Mesendoderm (in vitro differentiated cells): ENCODE measurements around the gene RNF175.

Experiments used
- DNase-seq: peaks from one replicate; pipeline ENCODE4 v3.0.0; 2013
- H2AK5ac ChIP-seq: 2 replicates; pipeline ENCODE4 v1.6.1; 2013; ENCODE audit warnings: low read length, inconsistent platforms
- H2BK120ac ChIP-seq: 2 replicates; pipeline ENCODE4 v1.6.1; 2013; ENCODE audit warnings: low read depth, mild to moderate bottlenecking, low read length, moderate library complexity, mixed read lengths
- H2BK15ac ChIP-seq: replicated peaks from 2 replicates; pipeline ENCODE4 v1.6.1; 2013; ENCODE audit warnings: low read depth, mild to moderate bottlenecking, moderate library complexity
- H2BK5ac ChIP-seq: 2 replicates; pipeline ENCODE4 v1.6.1; 2013; ENCODE audit warnings: low read length, inconsistent platforms
- H3K18ac ChIP-seq: 2 replicates; pipeline ENCODE4 v1.6.1; 2013; ENCODE audit warnings: mild to moderate bottlenecking, low read length, mixed read lengths
- H3K23ac ChIP-seq: one replicate; pipeline ENCODE4 v1.6.1; 2013; ENCODE audit warnings: low read length
- H3K27ac ChIP-seq: 2 replicates; pipeline ENCODE4 v1.5.1; 2013; ENCODE audit warnings: low read depth, mild to moderate bottlenecking, inconsistent platforms, low read length, moderate library complexity
- H3K27me3 ChIP-seq: 2 replicates; pipeline ENCODE4 v1.6.1; 2013; ENCODE audit warnings: low read length, control low read depth, mild to moderate bottlenecking, inconsistent platforms; ENCODE audit not compliant: insufficient read depth, poor library complexity
- H3K36me3 ChIP-seq: 2 replicates; pipeline ENCODE4 v1.6.1; 2013; ENCODE audit warnings: low read length, inconsistent platforms; ENCODE audit not compliant: control insufficient read depth, insufficient read depth
- H3K4ac ChIP-seq: one replicate; pipeline ENCODE4 v1.6.1; 2013; ENCODE audit warnings: low read depth, mild to moderate bottlenecking, low read length, moderate library complexity
- H3K4me1 ChIP-seq: 2 replicates; pipeline ENCODE4 v1.6.1; 2013; ENCODE audit warnings: low read depth, low read length, inconsistent platforms; ENCODE audit not compliant: control insufficient read depth
- H3K4me2 ChIP-seq: 2 replicates; pipeline ENCODE4 v1.6.1; 2013; ENCODE audit warnings: low read length
- H3K4me3 ChIP-seq: 2 replicates; pipeline ENCODE4 v1.5.1; 2013; ENCODE audit warnings: mild to moderate bottlenecking, low read length
- H3K56ac ChIP-seq: one replicate; pipeline ENCODE4 v1.6.1; 2013; ENCODE audit warnings: low read length
- H3K79me1 ChIP-seq: 2 replicates; pipeline ENCODE4 v1.6.1; 2013; ENCODE audit warnings: low read length, inconsistent platforms
- H3K79me2 ChIP-seq: 2 replicates; pipeline ENCODE4 v1.6.1; 2013; ENCODE audit warnings: mild to moderate bottlenecking, low read length; ENCODE audit not compliant: control insufficient read depth, insufficient read depth
- H3K9ac ChIP-seq: 2 replicates; pipeline ENCODE4 v1.6.1; 2013; ENCODE audit warnings: low read length, inconsistent platforms
- H4K5ac ChIP-seq: one replicate; pipeline ENCODE4 v1.6.1; 2013; ENCODE audit warnings: low read length
- H4K8ac ChIP-seq: one replicate; pipeline ENCODE4 v1.6.1; 2013; ENCODE audit warnings: low read depth, mild to moderate bottlenecking, control low read depth, low read length, moderate library complexity
- WGBS: extraction: QIAGEN DNeasy Blood & Tissue Kit; methylation state at CpG from one replicate; pipeline ENCODE4 v1.1.7; 2013; ENCODE audit warnings: low lambda C conversion rate, missing lambda C conversion rate; ENCODE audit not compliant: insufficient coverage; ENCODE audit errors: extremely low coverage; 5-methylcytosine and 5-hydroxymethylcytosine counted together

Gene RNF175

DNA sequence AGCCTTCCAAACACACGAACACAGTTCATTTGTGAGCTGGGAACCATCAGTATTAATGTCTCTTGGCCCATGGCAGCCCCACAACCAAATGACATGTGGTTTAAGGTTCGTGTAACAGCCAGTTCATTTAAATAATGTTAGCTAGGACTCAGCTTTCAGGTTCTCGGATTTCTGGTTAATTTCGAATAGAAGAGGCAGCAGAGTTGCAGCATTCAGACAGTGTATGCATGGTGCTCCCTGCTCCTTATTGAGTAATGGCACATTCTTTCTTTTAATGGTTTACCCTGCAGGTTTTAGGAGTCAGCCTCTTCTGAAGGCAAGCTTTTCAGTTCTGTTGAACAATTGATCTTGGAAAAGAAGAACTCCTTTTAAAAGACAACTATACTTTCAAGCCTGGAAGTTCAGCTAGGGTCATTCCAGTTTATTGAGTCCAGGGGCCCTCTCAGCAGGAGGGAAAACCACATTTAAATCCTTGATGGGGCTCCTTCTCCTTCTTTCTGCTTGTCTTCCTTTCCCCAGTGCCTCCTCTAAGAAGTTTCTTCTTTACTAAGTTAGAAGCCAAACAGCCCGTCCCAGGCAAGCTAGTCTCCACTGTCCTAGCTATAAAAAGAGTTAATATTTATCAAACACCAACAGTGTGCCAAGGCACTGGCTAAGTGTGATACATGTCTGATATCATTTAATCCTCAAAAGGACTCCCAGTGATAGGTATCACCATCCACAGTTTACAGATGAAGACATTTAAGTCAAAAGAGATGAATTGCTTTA, 5.0 kb upstream of the RNF175 start:
- no peak overlapping the region for H3K27ac ChIP-seq
- H3K18ac ChIP-seq = no peak overlapping the region

DNA sequence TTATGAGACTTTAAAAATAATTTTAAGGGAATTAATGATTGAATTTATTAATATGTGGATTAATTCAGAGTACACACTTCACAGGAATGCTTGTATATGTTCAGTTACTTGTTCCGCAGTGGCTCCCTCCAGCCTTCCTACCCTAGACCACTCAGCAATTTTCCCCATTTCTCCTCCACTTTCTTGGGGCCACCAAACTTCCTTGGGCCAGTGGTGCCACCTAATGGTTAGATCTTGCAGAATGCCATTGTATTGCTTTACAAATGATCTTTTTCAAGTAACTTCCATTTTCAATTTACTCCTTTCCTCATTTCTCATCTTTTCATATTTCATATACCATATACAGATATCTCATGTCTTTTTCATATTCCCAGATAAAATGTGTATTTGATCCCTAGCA, 3.6 kb upstream of the RNF175 start:
- H4K5ac ChIP-seq = no peak overlapping the region
- no peak overlapping the region for H3K27ac ChIP-seq
- H2BK5ac ChIP-seq = no peak overlapping the region
- H3K4me2 ChIP-seq = no peak overlapping the region
- no CpG with 5 or more reads among the region's 1 CpG for WGBS
- H3K4ac ChIP-seq = no peak overlapping the region
- no peaks in the 10 kb centered on the region for H3K27me3 ChIP-seq
- H3K36me3 ChIP-seq = no peaks in the 10 kb centered on the region
- no peak overlapping the region for H3K18ac ChIP-seq
- no peak overlapping the region for H3K23ac ChIP-seq
- peak; percentile 63 for DNase-seq
- H3K9ac ChIP-seq = no peak overlapping the region
- no peak overlapping the region for H2BK120ac ChIP-seq
- no peaks in the 10 kb centered on the region for H3K79me1 ChIP-seq
- H3K56ac ChIP-seq = no peak overlapping the region
- H2AK5ac ChIP-seq = no peak overlapping the region
- no peak overlapping the region for H4K8ac ChIP-seq
- no peaks in the 10 kb centered on the region for H3K79me2 ChIP-seq
- H2BK15ac ChIP-seq = no peak overlapping the region
- no peak overlapping the region for H3K4me3 ChIP-seq
- peaks cover 7% of the 10 kb centered on the region for H3K4me1 ChIP-seq

More for the DNA sequence above, 5.0 kb upstream of the RNF175 start:
- H3K56ac ChIP-seq = no peak overlapping the region
- H4K5ac ChIP-seq = no peak overlapping the region
- DNase-seq = no peak
- H3K79me1 ChIP-seq = no peaks in the 10 kb centered on the region
- H3K36me3 ChIP-seq = no peaks in the 10 kb centered on the region
- H3K79me2 ChIP-seq = no peaks in the 10 kb centered on the region
- no peak overlapping the region for H2BK5ac ChIP-seq
- H2BK120ac ChIP-seq = no peak overlapping the region
- H3K9ac ChIP-seq = no peak overlapping the region
- H3K23ac ChIP-seq = no peak overlapping the region
- WGBS = no CpG with 5 or more reads among the region's 5 CpGs
- H2BK15ac ChIP-seq = no peak overlapping the region
- peaks cover 6% of the 10 kb centered on the region for H3K4me1 ChIP-seq
- H3K4ac ChIP-seq = no peak overlapping the region
- H4K8ac ChIP-seq = no peak overlapping the region
- H2AK5ac ChIP-seq = no peak overlapping the region
- no peak overlapping the region for H3K4me3 ChIP-seq
- no peaks in the 10 kb centered on the region for H3K27me3 ChIP-seq
- H3K4me2 ChIP-seq = no peak overlapping the region

DNA sequence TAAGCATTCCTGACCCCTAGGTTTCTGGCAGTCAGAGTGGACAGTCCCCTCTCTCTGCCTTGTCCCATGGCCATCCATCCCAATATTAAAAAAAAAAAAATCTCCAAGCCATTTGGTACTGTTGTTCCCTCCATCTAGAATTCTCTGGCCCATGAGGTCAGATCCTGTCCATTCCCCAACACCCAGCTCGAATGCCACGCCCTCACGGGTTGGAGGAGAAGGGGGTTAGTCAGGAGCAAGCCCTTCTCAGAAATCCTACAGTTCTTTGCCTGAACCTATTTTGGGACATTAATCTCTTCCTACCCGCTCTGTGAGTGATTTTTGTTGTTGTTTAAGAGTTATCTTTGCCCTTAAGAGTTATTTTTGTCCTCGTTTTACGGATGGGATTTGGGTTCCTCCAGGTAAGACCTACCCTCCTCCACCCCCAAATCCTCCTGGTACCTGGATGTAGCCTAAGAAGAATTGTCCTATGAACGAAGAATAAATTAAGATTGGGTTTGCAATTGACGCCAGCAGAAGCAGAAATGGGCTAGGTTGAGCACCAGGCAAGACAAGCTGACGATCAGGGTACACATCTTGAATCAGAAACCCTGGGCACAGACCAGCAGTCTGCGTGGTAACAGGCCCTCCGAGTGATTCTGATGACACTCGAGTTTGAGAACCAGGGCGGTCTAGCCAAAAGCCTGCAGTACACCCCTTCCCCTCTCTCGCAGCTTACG, 977 bp downstream of the RNF175 start:
- Histone ChIP-seq H2BK5ac (no peak overlapping the region), H3K23ac (no peak overlapping the region), H2BK120ac (no peak overlapping the region), H3K4ac (no peak overlapping the region), H3K27ac (no peak overlapping the region), H3K18ac (no peak overlapping the region), H3K36me3 (no peaks in the 10 kb centered on the region), H4K8ac (no peak overlapping the region), H3K9ac (peak overlapping the region; percentile 74), H3K4me2 (peak overlapping the region; percentile 34), H4K5ac (no peak overlapping the region), H2BK15ac (no peak overlapping the region), H3K79me1 (peaks cover 2% of the 10 kb centered on the region), H3K56ac (peak overlapping the region; percentile 87), H3K4me3 (peak overlapping the region; percentile 48), H3K79me2 (no peaks in the 10 kb centered on the region), H3K4me1 (peaks cover 16% of the 10 kb centered on the region), H2AK5ac (no peak overlapping the region), H3K27me3 (no peaks in the 10 kb centered on the region)
- peak; percentile 62 for DNase-seq
- no CpG with 5 or more reads among the region's 15 CpGs for WGBS

DNA sequence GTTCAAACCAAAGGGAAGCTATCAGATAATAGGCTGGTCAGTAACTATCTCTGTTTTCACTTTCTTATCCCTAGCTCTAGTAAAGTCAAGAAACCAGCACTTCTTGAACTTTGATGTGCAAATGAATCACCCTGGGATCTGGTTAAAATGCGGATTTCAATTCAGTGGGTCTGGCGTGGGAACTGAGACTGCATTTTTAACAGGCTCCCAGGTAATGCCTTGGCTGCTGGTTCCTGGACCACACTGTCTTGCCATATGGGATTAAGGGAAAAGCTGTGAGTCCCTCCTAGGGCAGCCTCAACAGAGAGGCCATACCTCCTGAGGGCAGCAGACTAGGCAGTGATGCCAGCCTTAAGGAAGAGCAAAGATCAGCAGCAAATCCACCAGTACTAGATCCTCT, 1.7 kb downstream of the RNF175 start:
- Histone ChIP-seq H3K4ac (no peak overlapping the region), H3K36me3 (no peaks in the 10 kb centered on the region), H3K79me1 (peaks cover 2% of the 10 kb centered on the region), H2AK5ac (no peak overlapping the region), H3K4me1 (peaks cover 16% of the 10 kb centered on the region), H3K56ac (peak overlapping the region; percentile 22), H4K5ac (no peak overlapping the region), H2BK15ac (no peak overlapping the region), H3K27me3 (no peaks in the 10 kb centered on the region), H3K9ac (no peak overlapping the region), H3K4me3 (no peak overlapping the region), H3K23ac (no peak overlapping the region), H3K27ac (no peak overlapping the region), H3K4me2 (peak overlapping the region; percentile 5), H2BK120ac (no peak overlapping the region), H2BK5ac (no peak overlapping the region), H4K8ac (no peak overlapping the region), H3K79me2 (no peaks in the 10 kb centered on the region), H3K18ac (no peak overlapping the region)
- WGBS = no CpG with 5 or more reads among the region's 2 CpGs
- peak; percentile 78 for DNase-seq

GRCh38 chr4:153757407-153757806, 2.4 kb downstream of the RNF175 start:
- H3K4ac ChIP-seq = no peak overlapping the region

More at GRCh38 chr4:153757407-153757806, 2.4 kb downstream of the RNF175 start:
- peak; percentile 84 for DNase-seq
- no peak overlapping the region for H3K23ac ChIP-seq
- H3K4me2 ChIP-seq = no peak overlapping the region
- H4K5ac ChIP-seq = no peak overlapping the region
- no peak overlapping the region for H2BK5ac ChIP-seq
- no peak overlapping the region for H2AK5ac ChIP-seq
- no peak overlapping the region for H3K9ac ChIP-seq
- H4K8ac ChIP-seq = no peak overlapping the region
- H2BK120ac ChIP-seq = no peak overlapping the region
- no CpG with 5 or more reads among the region's 1 CpG for WGBS
- H2BK15ac ChIP-seq = no peak overlapping the region
- no peak overlapping the region for H3K4me3 ChIP-seq
- H3K56ac ChIP-seq = no peak overlapping the region
- H3K36me3 ChIP-seq = no peaks in the 10 kb centered on the region
- no peak overlapping the region for H3K27ac ChIP-seq
- H3K79me2 ChIP-seq = no peaks in the 10 kb centered on the region
- peaks cover 2% of the 10 kb centered on the region for H3K79me1 ChIP-seq
- H3K4me1 ChIP-seq = peaks cover 16% of the 10 kb centered on the region
- no peaks in the 10 kb centered on the region for H3K27me3 ChIP-seq
- peak overlapping the region; percentile 6 for H3K18ac ChIP-seq
